ENCODE measurements around the gene IRF1.
A peak's percentile ranks its signal among the peaks of the same experiment; 100 is the strongest.
"Not testable (repeated sequence)": the region's sequence is repeated elsewhere in the genome, so short reads cannot be mapped to it uniquely, and the experiment has no call there.

IRF1 gene

DNA sequence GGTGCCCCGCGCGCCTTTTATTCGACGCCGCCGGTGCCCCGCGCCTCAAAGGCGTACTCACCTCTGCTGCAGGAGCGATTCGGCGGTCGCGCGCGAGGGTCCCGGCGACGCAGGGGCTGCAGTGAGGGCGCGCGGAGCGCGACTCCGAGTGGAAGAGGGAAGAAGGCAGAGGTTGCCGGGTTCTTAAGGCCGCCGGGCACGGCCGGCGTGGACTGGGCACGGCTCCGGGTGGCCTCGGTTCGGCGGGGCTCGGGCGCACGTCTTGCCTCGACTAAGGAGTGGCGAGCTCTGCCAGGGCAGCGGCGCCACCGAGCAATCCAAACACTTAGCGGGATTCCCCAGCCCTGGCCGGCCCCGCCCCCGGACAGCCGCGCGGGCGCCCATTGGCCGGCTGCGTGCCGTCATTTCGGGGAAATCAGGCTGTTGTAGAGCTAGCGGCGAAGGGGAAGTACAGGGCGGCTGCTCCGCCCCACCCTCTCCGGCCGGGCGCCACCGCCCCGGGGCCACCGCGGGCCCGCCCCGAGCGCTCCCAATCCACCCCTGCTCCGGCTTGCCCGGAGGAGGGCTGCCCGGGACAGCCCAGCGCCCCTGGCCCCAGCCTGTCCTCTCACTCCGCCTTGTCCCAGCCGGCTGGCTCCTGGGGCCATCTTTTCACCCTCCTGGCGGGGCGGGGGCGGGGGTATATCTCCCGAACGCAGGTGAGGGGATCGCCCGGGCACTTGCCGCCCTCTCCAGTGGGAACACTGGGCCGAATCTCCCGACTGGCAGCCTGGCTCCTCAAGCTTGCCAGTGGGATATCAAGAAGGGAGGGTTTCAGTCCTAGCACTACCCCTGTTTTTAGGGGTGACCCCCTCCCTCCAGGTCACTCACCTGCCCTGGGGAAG, at the start of gene IRF1:
Gene IRF1 (minus strand): TSS at position 290 of the 884 bp plus-strand sequence. CDS start 1,295 bp downstream, outside the sequence.
- DNase-seq (ENCODE audit: low spot score), result peak; percentile 98

GRCh38 chr5:132540149-132540548, 49.6 kb upstream of the IRF1 start:
- no peak for DNase-seq (ENCODE audit: low spot score)

- DNase-seq (ENCODE audit: low spot score), result no peak
These were observed 49.1 kb upstream of the IRF1 start for GRCh38 chr5:132539716-132540115.

DNA sequence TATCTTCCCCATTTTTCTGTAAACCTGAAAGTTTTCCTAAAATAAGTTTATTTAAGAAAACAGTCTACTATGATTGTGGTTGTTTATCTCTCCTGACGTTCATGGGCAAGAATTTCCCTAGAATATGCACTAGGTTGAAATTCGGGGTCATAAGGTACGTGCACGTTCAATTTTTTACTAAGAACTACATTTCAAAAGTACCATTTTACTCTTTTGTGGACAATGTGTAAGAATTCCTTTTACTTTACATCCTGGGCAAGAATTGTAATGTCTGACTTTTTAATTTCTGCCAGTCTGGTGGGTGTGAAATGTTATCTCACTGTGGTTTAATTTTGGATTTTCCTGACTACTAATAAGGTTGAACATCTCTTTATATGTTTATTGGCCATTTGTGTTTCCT, 40.4 kb upstream of the IRF1 start:
- DNase-seq (ENCODE audit: low spot score), result peak; percentile 37

DNA sequence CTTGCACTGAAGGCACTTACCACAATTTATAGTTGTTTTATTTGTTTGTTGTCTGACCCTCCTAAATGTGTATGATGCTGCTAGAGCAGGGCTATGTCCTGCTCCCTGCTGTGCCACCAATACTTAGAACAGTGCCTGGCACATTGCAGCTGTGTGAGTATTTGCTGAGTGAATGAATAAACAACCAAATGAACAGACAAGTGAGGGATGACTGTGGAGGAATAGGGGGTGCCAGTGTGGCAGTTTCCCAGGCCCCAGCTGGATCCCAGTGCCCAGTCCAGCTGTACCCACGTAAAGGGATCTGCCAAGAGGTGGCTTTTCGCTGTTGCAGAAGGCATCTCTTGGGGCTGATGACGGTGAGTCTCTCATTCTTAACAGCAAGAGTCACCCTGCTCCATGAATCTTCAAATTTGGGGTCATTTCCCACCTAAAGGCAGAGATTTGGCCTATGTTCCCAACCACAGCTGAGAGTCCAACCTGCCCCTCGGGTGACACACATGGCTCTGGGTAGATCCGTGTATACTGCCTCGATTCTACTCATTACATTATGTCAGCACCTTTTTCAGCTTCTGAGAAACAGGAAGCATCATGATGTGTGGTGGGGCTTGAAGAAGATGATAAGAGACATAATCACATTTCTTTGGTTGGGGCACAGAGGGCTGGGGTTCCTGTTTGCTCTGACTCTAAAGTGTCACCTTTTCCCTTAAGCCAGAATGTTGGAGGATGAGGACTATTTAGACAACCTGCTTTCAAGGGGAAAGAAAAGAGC, 38.5 kb upstream of the IRF1 start:
- peak; percentile 56 for DNase-seq (ENCODE audit: low spot score)

GRCh38 chr5:132528021-132528420, 37.4 kb upstream of the IRF1 start:
- DNase-seq (ENCODE audit: low spot score), result no peak

- no peak for DNase-seq (ENCODE audit: low spot score)
These were observed 36.5 kb upstream of the IRF1 start for GRCh38 chr5:132526974-132527564.

GRCh38 chr5:132526290-132526973, 35.9 kb upstream of the IRF1 start:
- DNase-seq (ENCODE audit: low spot score), result peak; percentile 61

DNA sequence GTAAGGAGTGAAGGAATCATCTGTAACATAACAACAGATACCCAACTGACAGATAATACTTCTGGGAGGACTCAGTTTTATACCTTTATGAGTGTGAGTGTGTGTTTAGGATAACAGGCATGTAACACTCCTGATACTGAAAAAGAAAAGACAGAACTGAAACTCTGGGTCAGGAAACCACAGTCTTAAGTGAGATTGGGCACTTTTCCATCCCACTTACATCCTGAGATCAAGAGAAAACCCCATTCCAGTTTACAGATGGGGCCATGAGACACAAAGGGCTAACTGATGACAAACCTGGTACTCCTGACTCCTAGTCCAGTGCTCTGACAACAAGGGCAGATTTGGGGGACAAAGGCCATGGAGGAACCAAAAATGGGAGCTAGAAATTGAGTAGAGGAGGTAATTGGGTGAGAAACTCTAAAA, 34.7 kb upstream of the IRF1 start:
- DNase-seq (ENCODE audit: low spot score), result peak; percentile 61

- not testable (repeated sequence) for DNase-seq (ENCODE audit: low spot score)
These were observed 34.3 kb upstream of the IRF1 start for GRCh38 chr5:132524877-132525276.

DNA sequence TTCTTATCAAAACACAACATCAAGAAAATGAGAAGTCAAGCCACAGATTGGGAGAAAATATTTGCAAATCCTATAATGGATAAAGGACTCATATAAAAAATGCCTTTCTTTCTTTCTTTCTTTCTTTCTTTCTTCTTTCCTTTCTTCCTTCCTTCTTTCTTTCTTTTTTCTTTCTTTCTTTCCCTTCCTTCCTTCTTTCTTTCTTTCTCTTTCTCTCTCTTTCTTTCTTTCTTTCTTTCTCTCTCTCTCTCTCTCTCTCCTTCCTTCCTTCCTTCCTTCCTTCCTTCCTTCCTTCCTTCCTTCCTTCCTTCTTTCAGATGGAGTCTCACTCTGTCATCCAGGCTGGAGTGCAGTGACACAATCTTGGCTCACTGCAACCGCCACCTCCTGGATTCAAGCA, 31.5 kb upstream of the IRF1 start:
- not testable (repeated sequence) for DNase-seq (ENCODE audit: low spot score)

- not testable (repeated sequence) for DNase-seq (ENCODE audit: low spot score)
These were observed 23.2 kb upstream of the IRF1 start for GRCh38 chr5:132513618-132514336.

- no peak for DNase-seq (ENCODE audit: low spot score)
These were observed 19.5 kb upstream of the IRF1 start for GRCh38 chr5:132510076-132510475.

GRCh38 chr5:132506094-132506692, 15.6 kb upstream of the IRF1 start:
- peak; percentile 40 for DNase-seq (ENCODE audit: low spot score)

DNA sequence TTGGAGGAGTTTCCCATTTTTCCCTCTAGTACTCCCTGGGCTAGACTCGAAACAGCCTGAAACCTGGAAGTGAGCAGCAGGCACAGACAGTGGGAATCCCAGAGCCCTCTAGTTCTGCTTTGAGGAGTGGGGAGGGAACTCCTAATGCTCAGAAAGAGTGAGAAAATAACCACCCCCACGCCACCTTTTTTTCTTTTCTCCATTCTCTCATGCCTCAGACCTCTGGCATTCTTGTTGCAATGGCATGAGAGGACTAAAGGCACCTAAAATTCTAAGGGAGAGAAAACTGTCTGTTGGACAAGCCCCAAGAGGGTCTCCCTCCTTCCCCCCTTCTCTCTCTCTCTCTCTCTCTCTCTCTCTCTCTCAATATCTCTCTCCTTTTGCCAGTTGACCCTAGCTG, 15.1 kb upstream of the IRF1 start:
- no peak for DNase-seq (ENCODE audit: low spot score)

GRCh38 chr5:132504746-132505145, 14.2 kb upstream of the IRF1 start:
- DNase-seq (ENCODE audit: low spot score), result no peak

GRCh38 chr5:132503244-132503643, 12.7 kb upstream of the IRF1 start:
- no peak for DNase-seq (ENCODE audit: low spot score)

GRCh38 chr5:132501961-132502931, 11.7 kb upstream of the IRF1 start:
- no peak for DNase-seq (ENCODE audit: low spot score)

DNA sequence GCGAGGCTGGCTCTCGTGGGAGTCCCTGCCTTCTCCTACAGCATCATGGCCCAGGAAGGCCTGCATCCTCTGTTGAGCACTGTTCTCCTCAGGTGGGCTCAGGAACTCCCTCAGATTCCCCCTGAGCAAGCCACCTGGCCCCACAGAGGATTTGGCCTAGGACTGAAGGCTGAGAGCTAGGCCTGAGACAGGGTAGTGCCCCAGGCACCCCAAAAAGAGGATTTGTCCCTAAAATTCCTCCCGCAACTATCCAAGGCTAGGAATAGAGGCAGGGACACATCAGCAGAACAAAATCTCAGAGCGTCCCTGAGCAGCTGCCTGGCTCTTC, 11.0 kb upstream of the IRF1 start:
- no peak for DNase-seq (ENCODE audit: low spot score)
